Neural cell (in vitro differentiated cells): ENCODE measurements around the gene XRCC6. TPM values are rescaled to one million over a fixed set of nuclear protein-coding genes. Genes with fewer than 3 reads are reported as not detected.

Experiments used
- H2AFZ ChIP-seq: fragments of 200-600, 300-800 bp; sonication (generic), shearing (Covaris generic); 2 replicates; pipeline ENCODE4 v1.6.0; 2014; ENCODE audit warnings: low read depth, mild to moderate bottlenecking, antibody characterized with exemption, low read length, moderate library complexity
- H3F3A ChIP-seq: fragments of 200-600 bp; shearing (Covaris generic); 2 replicates; pipeline ENCODE4 v1.6.1; 2016; ENCODE audit warnings: mild to moderate bottlenecking, moderate library complexity, mixed read lengths, antibody characterized with exemption, low read length; ENCODE audit not compliant: insufficient read depth, poor library complexity, severe bottlenecking
- H3K27ac ChIP-seq: fragments of 200-600, 300-800 bp; sonication (generic), shearing (Covaris generic); 2 replicates; pipeline ENCODE4 v1.5.1; 2014; ENCODE audit warnings: mild to moderate bottlenecking, low read length, moderate library complexity
- H3K27me3 ChIP-seq: fragments of 300-800, 200-600 bp; sonication (generic), shearing (Covaris generic); 2 replicates; pipeline ENCODE4 v1.6.0; 2014; ENCODE audit warnings: mild to moderate bottlenecking, low read depth, low read length, moderate library complexity; ENCODE audit not compliant: insufficient read depth
- H3K36me3 ChIP-seq: fragments of 300-800, 200-600 bp; sonication (generic), shearing (Covaris generic); 2 replicates; pipeline ENCODE4 v1.5.1; 2014; ENCODE audit warnings: mild to moderate bottlenecking, antibody characterized with exemption, low read length, moderate library complexity; ENCODE audit not compliant: insufficient read depth
- H3K4me2 ChIP-seq: fragments of 300-800, 200-600 bp; sonication (generic), shearing (Covaris generic); 2 replicates; pipeline ENCODE4 v1.6.0; 2014; ENCODE audit warnings: mild to moderate bottlenecking, low read length
- H3K4me3 ChIP-seq: fragments of 300-800, 200-600 bp; sonication (generic), shearing (Covaris generic); 2 replicates; pipeline ENCODE4 v1.5.1; 2014; ENCODE audit warnings: mild to moderate bottlenecking, low read length, moderate library complexity
- H3K79me2 ChIP-seq: fragments of 200-600 bp; shearing (Covaris generic); replicated peaks from 2 replicates; pipeline ENCODE4 v1.6.0; 2014; ENCODE audit warnings: mild to moderate bottlenecking, low read length, moderate library complexity; ENCODE audit not compliant: insufficient read depth
- H3K9ac ChIP-seq: fragments of 300-800, 200-600 bp; sonication (generic), shearing (Covaris generic); 2 replicates; pipeline ENCODE4 v1.6.1; 2016; ENCODE audit warnings: mild to moderate bottlenecking, low read length, mixed read lengths
- H3K9me2 ChIP-seq: fragments of 200-600 bp; shearing (Covaris generic); 2 replicates; pipeline ENCODE4 v1.6.1; 2016; ENCODE audit warnings: mild to moderate bottlenecking, low read length, mixed read lengths; ENCODE audit not compliant: insufficient read depth
- H3K9me3 ChIP-seq: fragments of 200-600, 300-800 bp; sonication (generic), shearing (Covaris generic); 2 replicates; pipeline ENCODE4 v1.6.1; 2016; ENCODE audit warnings: mild to moderate bottlenecking, mixed run types, low read length, moderate library complexity, mixed read lengths
- H4K20me1 ChIP-seq: fragments of 200-600 bp; shearing (Covaris generic); 2 replicates; pipeline ENCODE4 v1.6.1; 2016; ENCODE audit warnings: mild to moderate bottlenecking, mixed run types; ENCODE audit not compliant: insufficient read depth
- EP300 ChIP-seq: fragments of 450-650 bp; conservative IDR thresholded peaks from 2 replicates; pipeline ENCODE4 v1.6.1; 2014; ENCODE audit warnings: antibody characterized with exemption, mild to moderate bottlenecking, moderate library complexity; ENCODE audit not compliant: poor library complexity, severe bottlenecking
- EZH2 ChIP-seq: fragments of 200-600, 300-800 bp; shearing (Covaris generic), sonication (generic); IDR thresholded peaks from 2 replicates; pipeline ENCODE4 v1.6.1; 2014; ENCODE audit warnings: antibody characterized with exemption, low read length, borderline replicate concordance, mild to moderate bottlenecking; ENCODE audit not compliant: insufficient read depth, poor library complexity, severe bottlenecking
- MXI1 ChIP-seq: fragments of 450-650 bp; conservative IDR thresholded peaks from 2 replicates; pipeline ENCODE4 v1.6.1; 2014; ENCODE audit warnings: antibody characterized with exemption, mild to moderate bottlenecking; ENCODE audit not compliant: poor library complexity, severe bottlenecking
- POLR2AphosphoS5 ChIP-seq: IDR thresholded peaks from 2 replicates; pipeline ENCODE4 v1.6.1; 2012
- RAD21 ChIP-seq: fragments of 450-650 bp; conservative IDR thresholded peaks from 2 replicates; pipeline ENCODE4 v1.6.1; 2014; ENCODE audit warnings: antibody characterized with exemption, mild to moderate bottlenecking, moderate library complexity
- SMC3 ChIP-seq: fragments of 450-650 bp; conservative IDR thresholded peaks from 2 replicates; pipeline ENCODE4 v1.6.1; 2014; ENCODE audit warnings: antibody characterized with exemption, mild to moderate bottlenecking, moderate library complexity; ENCODE audit not compliant: poor library complexity
- TAF1 ChIP-seq: IDR thresholded peaks from 2 replicates; pipeline ENCODE4 v1.6.1; 2012; ENCODE audit warnings: low read depth
- polyA plus RNA-seq: library from polyadenylated mRNA; depleted of rRNA; stranded (reverse); fragments of >200 nt; gene quantifications from 2 replicates; pipeline ENCODE4 v1.2.3, GENCODE V29; 2014
- TF ChIP-seq, protein P1 (sequence below): IDR thresholded peaks from 2 replicates; pipeline ENCODE4 v1.6.1; 2012; ENCODE audit warnings: borderline replicate concordance
- TF ChIP-seq, protein P2 (sequence below): fragments of 450-650 bp; IDR thresholded peaks from 2 replicates; pipeline ENCODE4 v1.5.1; 2014; ENCODE audit warnings: antibody characterized with exemption, mild to moderate bottlenecking, moderate library complexity; ENCODE audit not compliant: poor library complexity, severe bottlenecking

Gene XRCC6
- polyA plus RNA-seq, 1 donor from 2014 or later, result 398 TPM

DNA sequence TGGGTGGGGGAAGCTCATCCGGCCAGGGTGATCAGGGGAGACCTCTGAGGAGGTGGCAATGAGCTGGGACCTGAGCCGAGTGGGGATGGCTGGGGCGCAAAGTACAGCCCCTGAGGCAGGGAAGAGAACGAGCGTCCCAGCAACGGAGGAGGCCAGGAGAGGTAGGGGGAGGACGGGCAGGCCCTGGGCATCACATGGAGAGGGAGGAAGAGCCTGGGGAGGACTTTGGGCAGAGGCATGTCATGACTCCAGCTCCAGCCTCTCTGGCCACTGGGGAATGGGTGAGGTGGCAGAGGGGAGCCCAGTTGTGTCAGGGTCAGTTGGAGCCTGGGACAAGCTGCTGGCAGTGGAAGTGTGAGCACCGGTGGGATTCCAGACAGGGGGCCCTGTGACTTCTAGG is 43.0 kb upstream of the XRCC6 start:
- no peak overlapping the region for H3K9ac ChIP-seq
- H4K20me1 ChIP-seq, result no peaks in the 10 kb centered on the region
- H3K27ac ChIP-seq, result no peak overlapping the region
- no peaks in the 10 kb centered on the region for H3K36me3 ChIP-seq
- no peaks in the 10 kb centered on the region for H3K9me3 ChIP-seq
- H2AFZ ChIP-seq, result no peak overlapping the region
- H3K79me2 ChIP-seq, result no peaks in the 10 kb centered on the region
- H3K27me3 ChIP-seq, result no peaks in the 10 kb centered on the region
- no peaks in the 10 kb centered on the region for H3F3A ChIP-seq
- H3K4me2 ChIP-seq, result no peak overlapping the region
- no peak overlapping the region for H3K4me3 ChIP-seq
- TF ChIP-seq EP300, result no peak
- no peak for TF ChIP-seq EZH2
- TF ChIP-seq, protein P1, sequence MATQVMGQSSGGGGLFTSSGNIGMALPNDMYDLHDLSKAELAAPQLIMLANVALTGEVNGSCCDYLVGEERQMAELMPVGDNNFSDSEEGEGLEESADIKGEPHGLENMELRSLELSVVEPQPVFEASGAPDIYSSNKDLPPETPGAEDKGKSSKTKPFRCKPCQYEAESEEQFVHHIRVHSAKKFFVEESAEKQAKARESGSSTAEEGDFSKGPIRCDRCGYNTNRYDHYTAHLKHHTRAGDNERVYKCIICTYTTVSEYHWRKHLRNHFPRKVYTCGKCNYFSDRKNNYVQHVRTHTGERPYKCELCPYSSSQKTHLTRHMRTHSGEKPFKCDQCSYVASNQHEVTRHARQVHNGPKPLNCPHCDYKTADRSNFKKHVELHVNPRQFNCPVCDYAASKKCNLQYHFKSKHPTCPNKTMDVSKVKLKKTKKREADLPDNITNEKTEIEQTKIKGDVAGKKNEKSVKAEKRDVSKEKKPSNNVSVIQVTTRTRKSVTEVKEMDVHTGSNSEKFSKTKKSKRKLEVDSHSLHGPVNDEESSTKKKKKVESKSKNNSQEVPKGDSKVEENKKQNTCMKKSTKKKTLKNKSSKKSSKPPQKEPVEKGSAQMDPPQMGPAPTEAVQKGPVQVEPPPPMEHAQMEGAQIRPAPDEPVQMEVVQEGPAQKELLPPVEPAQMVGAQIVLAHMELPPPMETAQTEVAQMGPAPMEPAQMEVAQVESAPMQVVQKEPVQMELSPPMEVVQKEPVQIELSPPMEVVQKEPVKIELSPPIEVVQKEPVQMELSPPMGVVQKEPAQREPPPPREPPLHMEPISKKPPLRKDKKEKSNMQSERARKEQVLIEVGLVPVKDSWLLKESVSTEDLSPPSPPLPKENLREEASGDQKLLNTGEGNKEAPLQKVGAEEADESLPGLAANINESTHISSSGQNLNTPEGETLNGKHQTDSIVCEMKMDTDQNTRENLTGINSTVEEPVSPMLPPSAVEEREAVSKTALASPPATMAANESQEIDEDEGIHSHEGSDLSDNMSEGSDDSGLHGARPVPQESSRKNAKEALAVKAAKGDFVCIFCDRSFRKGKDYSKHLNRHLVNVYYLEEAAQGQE, result no peak
- TF ChIP-seq, protein P2, sequence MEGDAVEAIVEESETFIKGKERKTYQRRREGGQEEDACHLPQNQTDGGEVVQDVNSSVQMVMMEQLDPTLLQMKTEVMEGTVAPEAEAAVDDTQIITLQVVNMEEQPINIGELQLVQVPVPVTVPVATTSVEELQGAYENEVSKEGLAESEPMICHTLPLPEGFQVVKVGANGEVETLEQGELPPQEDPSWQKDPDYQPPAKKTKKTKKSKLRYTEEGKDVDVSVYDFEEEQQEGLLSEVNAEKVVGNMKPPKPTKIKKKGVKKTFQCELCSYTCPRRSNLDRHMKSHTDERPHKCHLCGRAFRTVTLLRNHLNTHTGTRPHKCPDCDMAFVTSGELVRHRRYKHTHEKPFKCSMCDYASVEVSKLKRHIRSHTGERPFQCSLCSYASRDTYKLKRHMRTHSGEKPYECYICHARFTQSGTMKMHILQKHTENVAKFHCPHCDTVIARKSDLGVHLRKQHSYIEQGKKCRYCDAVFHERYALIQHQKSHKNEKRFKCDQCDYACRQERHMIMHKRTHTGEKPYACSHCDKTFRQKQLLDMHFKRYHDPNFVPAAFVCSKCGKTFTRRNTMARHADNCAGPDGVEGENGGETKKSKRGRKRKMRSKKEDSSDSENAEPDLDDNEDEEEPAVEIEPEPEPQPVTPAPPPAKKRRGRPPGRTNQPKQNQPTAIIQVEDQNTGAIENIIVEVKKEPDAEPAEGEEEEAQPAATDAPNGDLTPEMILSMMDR, result no peak
- TF ChIP-seq RAD21, result no peak
- no peak for TF ChIP-seq POLR2AphosphoS5
- no peak for TF ChIP-seq MXI1
- TF ChIP-seq SMC3, result no peak
- TF ChIP-seq TAF1, result no peak
- H3K9me2 ChIP-seq, result no peaks in the 10 kb centered on the region

DNA sequence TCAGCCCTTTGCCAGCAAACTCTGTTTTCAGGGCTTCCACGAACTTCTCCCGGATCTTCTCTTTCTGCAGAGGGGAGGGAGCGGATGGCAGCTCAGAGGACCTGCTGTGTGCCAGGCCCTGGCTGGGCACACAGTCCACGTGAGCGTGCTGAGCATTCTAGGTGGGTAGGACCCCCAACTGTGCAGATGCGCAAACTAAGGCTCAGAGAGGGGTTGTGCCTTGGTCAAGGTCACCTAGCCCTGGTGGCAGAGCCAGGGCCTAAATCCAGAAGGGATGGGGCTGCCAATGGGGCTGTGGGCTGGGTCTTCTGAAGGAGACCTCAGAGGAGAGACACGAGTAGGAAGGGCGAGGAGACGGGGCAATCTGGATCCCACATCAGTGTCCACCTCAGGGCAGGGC is 42.3 kb upstream of the XRCC6 start:
- no peak overlapping the region for H2AFZ ChIP-seq
- H3K4me3 ChIP-seq, result no peak overlapping the region
- TF ChIP-seq RAD21 (no peak), POLR2AphosphoS5 (no peak), TAF1 (no peak), EP300 (no peak), SMC3 (no peak), EZH2 (no peak), MXI1 (no peak)
- TF ChIP-seq, protein P2, result no peak
- TF ChIP-seq, protein P1, result no peak
- H3K9me2 ChIP-seq, result no peaks in the 10 kb centered on the region
- no peaks in the 10 kb centered on the region for H3K79me2 ChIP-seq
- H3K9me3 ChIP-seq, result no peaks in the 10 kb centered on the region
- no peak overlapping the region for H3K4me2 ChIP-seq
- no peaks in the 10 kb centered on the region for H3K27me3 ChIP-seq
- H3K27ac ChIP-seq, result no peak overlapping the region
- no peak overlapping the region for H3K9ac ChIP-seq
- H3K36me3 ChIP-seq, result no peaks in the 10 kb centered on the region
- H3F3A ChIP-seq, result no peaks in the 10 kb centered on the region
- no peaks in the 10 kb centered on the region for H4K20me1 ChIP-seq
